GM18907 (cell line): ENCODE results near the gene USP35.
"Not testable (repeated sequence)": the region's sequence is repeated elsewhere in the genome, so short reads cannot be mapped to it uniquely, and the experiment has no call there.

ENCODE experiments used
- ATAC-seq: cut with Tn5 transposase; IDR thresholded peaks from one replicate; pipeline ENCODE4 v1.9.1; 2021; ENCODE audit warnings: mild to moderate bottlenecking, moderate library complexity; ENCODE audit not compliant: unreplicated experiment

The USP35 gene

GRCh38 chr11:78228467-78228866 is 39.7 kb downstream of the USP35 start:
- ATAC-seq = peak; percentile 66

- ATAC-seq = no peak
Measured at GRCh38 chr11:78229106-78229505, 40.4 kb downstream of the USP35 start.

- ATAC-seq = no peak
Measured at GRCh38 chr11:78230161-78230877, 41.6 kb downstream of the USP35 start.

GRCh38 chr11:78231962-78232501 is 43.3 kb downstream of the USP35 start:
- no peak for ATAC-seq

GRCh38 chr11:78233046-78233445 is 44.3 kb downstream of the USP35 start:
- ATAC-seq = not testable (repeated sequence)

GRCh38 chr11:78234006-78234405 is 45.3 kb downstream of the USP35 start:
- no peak for ATAC-seq

- no peak for ATAC-seq
Measured at GRCh38 chr11:78237293-78238046, 48.8 kb downstream of the USP35 start.

- ATAC-seq = no peak
Measured at GRCh38 chr11:78239781-78240180, 51.1 kb downstream of the USP35 start.

- ATAC-seq = no peak
Measured at GRCh38 chr11:78241475-78241874, 52.8 kb downstream of the USP35 start.

GRCh38 chr11:78244080-78244479 is 55.4 kb downstream of the USP35 start:
- no peak for ATAC-seq

GRCh38 chr11:78244546-78245255 is 56.0 kb downstream of the USP35 start:
- ATAC-seq = no peak

- ATAC-seq = no peak
Measured at GRCh38 chr11:78248191-78248590, 59.5 kb downstream of the USP35 start.

- no peak for ATAC-seq
Measured at GRCh38 chr11:78248903-78249302, 60.2 kb downstream of the USP35 start.

- ATAC-seq = no peak
Measured at GRCh38 chr11:78250099-78250498, 61.4 kb downstream of the USP35 start.

GRCh38 chr11:78251083-78251775 is 62.5 kb downstream of the USP35 start:
- ATAC-seq = no peak

- no peak for ATAC-seq
Measured at GRCh38 chr11:78253797-78254196, 65.1 kb downstream of the USP35 start.

- no peak for ATAC-seq
Measured at GRCh38 chr11:78254268-78254667, 65.5 kb downstream of the USP35 start.

GRCh38 chr11:78255919-78256318 is 67.2 kb downstream of the USP35 start:
- no peak for ATAC-seq

- no peak for ATAC-seq
Measured at GRCh38 chr11:78256962-78257361, 68.2 kb downstream of the USP35 start.

GRCh38 chr11:78257654-78258053 is 68.9 kb downstream of the USP35 start:
- no peak for ATAC-seq
